ENCODE results near the gene PSAPL1.
A peak's percentile ranks its signal among the peaks of the same experiment; 100 is the strongest.

The PSAPL1 gene

GRCh38 chr4:7434766-7435150 lies at the start of gene PSAPL1:
Gene PSAPL1 (minus strand): TSS chr4:7434930. CDS start chr4:7434879, 51 bp downstream.
- no peak for TF ChIP-seq CTCF (IDR thresholded peaks at IDR 0.05; ENCODE audit: low read depth, low read length)
- DNase-seq (ENCODE audit: low read depth in 2 of 2), result peak in 1 of 2 donors; percentile 61
- H3K4me3 ChIP-seq (replicated peaks in 1 of 2; ENCODE audit: low read depth in 2 of 2, low read length in 2 of 2), result no peak within 1 kb of the TSS

- H3K4me3 ChIP-seq (replicated peaks in 1 of 2; ENCODE audit: low read depth in 2 of 2, low read length in 2 of 2), result no peak overlapping the region
- no peak for DNase-seq (ENCODE audit: low read depth in 2 of 2)
- TF ChIP-seq CTCF (IDR thresholded peaks at IDR 0.05; ENCODE audit: low read depth, low read length), result no peak
These were observed 46.5 kb upstream of the PSAPL1 start for GRCh38 chr4:7481227-7481626.

- TF ChIP-seq CTCF (IDR thresholded peaks at IDR 0.05; ENCODE audit: low read depth, low read length), result no peak
- no peak overlapping the region for H3K4me3 ChIP-seq (replicated peaks in 1 of 2; ENCODE audit: low read depth in 2 of 2, low read length in 2 of 2)
- no peak for DNase-seq (ENCODE audit: low read depth in 2 of 2)
These were observed 45.7 kb upstream of the PSAPL1 start for GRCh38 chr4:7480423-7480822.

GRCh38 chr4:7478665-7479064 lies 43.9 kb upstream of the PSAPL1 start:
- TF ChIP-seq CTCF (IDR thresholded peaks at IDR 0.05; ENCODE audit: low read depth, low read length), result no peak
- no peak for DNase-seq (ENCODE audit: low read depth in 2 of 2)
- no peak overlapping the region for H3K4me3 ChIP-seq (replicated peaks in 1 of 2; ENCODE audit: low read depth in 2 of 2, low read length in 2 of 2)

GRCh38 chr4:7477695-7478094 lies 43.0 kb upstream of the PSAPL1 start:
- TF ChIP-seq CTCF (IDR thresholded peaks at IDR 0.05; ENCODE audit: low read depth, low read length), result no peak
- no peak overlapping the region for H3K4me3 ChIP-seq (replicated peaks in 1 of 2; ENCODE audit: low read depth in 2 of 2, low read length in 2 of 2)

GRCh38 chr4:7476820-7477219 lies 42.1 kb upstream of the PSAPL1 start:
- no peak for TF ChIP-seq CTCF (IDR thresholded peaks at IDR 0.05; ENCODE audit: low read depth, low read length)
- DNase-seq (ENCODE audit: low read depth in 2 of 2), result no peak
- H3K4me3 ChIP-seq (replicated peaks in 1 of 2; ENCODE audit: low read depth in 2 of 2, low read length in 2 of 2), result no peak overlapping the region

More at GRCh38 chr4:7477695-7478094, 43.0 kb upstream of the PSAPL1 start:
- no peak for DNase-seq (ENCODE audit: low read depth in 2 of 2)

GRCh38 chr4:7475207-7475606 lies 40.5 kb upstream of the PSAPL1 start:
- no peak overlapping the region for H3K4me3 ChIP-seq (replicated peaks in 1 of 2; ENCODE audit: low read depth in 2 of 2, low read length in 2 of 2)
- DNase-seq (ENCODE audit: low read depth in 2 of 2), result no peak
- no peak for TF ChIP-seq CTCF (IDR thresholded peaks at IDR 0.05; ENCODE audit: low read depth, low read length)
